LHCN-M2 (cell line): ENCODE results near the gene SPG11. TPM values are rescaled to one million over a fixed set of nuclear protein-coding genes. Genes with fewer than 3 reads are reported as not detected.
A peak's percentile ranks its signal among the peaks of the same experiment; 100 is the strongest.
"Not testable (repeated sequence)": the region's sequence is repeated elsewhere in the genome, so short reads cannot be mapped to it uniquely, and the experiment has no call there.

Experiments
- DNase-seq: peaks from one replicate; pipeline ENCODE4 v3.0.0-alpha.2; 2012; ENCODE audit warnings: low read depth
- polyA plus RNA-seq: library from polyadenylated mRNA; unstranded; fragments of >200 nt; gene quantifications from one replicate; pipeline ENCODE4 v1.2.1, GENCODE V29; 2012; ENCODE audit warnings: missing spikeins
- total RNA-seq: library from RNA; depleted of rRNA; stranded (reverse); fragments of >200 nt; gene quantifications from 2 replicates; pipeline ENCODE4 v1.2.3, GENCODE V29; 2014; rRNA removed

Gene SPG11
- total RNA-seq, result 40.2 and 46.4 TPM in 2 replicates
- 16.5 TPM for polyA plus RNA-seq

GRCh38 chr15:44663410-44664308, at the start of gene SPG11:
Gene SPG11, minus strand, starts transcription at chr15:44663662. Its CDS starts 15 bp downstream, at chr15:44663647.
- DNase-seq, result peak; percentile 97

DNA sequence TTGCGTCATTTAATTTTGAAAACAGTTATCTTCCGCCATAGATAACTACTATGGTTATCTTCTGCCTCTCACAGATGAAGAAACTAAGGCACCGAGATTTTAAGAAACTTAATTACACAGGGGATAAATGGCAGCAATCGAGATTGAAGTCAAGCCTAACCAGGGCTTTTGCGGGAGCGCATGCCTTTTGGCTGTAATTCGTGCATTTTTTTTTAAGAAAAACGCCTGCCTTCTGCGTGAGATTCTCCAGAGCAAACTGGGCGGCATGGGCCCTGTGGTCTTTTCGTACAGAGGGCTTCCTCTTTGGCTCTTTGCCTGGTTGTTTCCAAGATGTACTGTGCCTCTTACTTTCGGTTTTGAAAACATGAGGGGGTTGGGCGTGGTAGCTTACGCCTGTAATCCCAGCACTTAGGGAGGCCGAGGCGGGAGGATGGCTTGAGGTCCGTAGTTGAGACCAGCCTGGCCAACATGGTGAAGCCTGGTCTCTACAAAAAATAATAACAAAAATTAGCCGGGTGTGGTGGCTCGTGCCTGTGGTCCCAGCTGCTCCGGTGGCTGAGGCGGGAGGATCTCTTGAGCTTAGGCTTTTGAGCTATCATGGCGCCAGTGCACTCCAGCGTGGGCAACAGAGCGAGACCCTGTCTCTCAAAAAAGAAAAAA, 49.0 kb upstream of the SPG11 start:
- peak; percentile 80 for DNase-seq

DNA sequence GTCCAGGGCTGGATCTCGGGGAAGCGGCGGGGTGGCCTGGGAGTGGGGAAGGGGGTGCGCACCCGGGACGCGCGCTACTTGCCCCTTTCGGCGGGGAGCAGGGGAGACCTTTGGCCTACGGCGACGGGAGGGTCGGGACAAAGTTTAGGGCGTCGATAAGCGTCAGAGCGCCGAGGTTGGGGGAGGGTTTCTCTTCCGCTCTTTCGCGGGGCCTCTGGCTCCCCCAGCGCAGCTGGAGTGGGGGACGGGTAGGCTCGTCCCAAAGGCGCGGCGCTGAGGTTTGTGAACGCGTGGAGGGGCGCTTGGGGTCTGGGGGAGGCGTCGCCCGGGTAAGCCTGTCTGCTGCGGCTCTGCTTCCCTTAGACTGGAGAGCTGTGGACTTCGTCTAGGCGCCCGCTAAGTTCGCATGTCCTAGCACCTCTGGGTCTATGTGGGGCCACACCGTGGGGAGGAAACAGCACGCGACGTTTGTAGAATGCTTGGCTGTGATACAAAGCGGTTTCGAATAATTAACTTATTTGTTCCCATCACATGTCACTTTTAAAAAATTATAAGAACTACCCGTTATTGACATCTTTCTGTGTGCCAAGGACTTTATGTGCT, 48.4 kb upstream of the SPG11 start:
- peak; percentile 42 for DNase-seq

DNA sequence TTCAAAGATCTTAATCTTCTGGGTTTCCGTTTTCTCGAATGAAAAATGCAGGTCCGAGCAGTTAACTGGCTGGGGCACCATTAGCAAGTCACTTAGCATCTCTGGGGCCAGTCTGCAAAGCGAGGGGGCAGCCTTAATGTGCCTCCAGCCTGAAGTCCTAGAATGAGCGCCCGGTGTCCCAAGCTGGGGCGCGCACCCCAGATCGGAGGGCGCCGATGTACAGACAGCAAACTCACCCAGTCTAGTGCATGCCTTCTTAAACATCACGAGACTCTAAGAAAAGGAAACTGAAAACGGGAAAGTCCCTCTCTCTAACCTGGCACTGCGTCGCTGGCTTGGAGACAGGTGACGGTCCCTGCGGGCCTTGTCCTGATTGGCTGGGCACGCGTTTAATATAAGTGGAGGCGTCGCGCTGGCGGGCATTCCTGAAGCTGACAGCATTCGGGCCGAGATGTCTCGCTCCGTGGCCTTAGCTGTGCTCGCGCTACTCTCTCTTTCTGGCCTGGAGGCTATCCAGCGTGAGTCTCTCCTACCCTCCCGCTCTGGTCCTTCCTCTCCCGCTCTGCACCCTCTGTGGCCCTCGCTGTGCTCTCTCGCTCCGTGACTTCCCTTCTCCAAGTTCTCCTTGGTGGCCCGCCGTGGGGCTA, 47.8 kb upstream of the SPG11 start, which contains the start of the genes B2M and PATL2:
B2M (plus strand) TSS at position 422 of the 647 bp plus-strand sequence; CDS start at position 452, 30 bp downstream.
PATL2 (minus strand) TSS at position 228 of the 647 bp plus-strand sequence. CDS start 34,833 bp downstream, outside the sequence.
- peak; percentile 96 for DNase-seq

DNA sequence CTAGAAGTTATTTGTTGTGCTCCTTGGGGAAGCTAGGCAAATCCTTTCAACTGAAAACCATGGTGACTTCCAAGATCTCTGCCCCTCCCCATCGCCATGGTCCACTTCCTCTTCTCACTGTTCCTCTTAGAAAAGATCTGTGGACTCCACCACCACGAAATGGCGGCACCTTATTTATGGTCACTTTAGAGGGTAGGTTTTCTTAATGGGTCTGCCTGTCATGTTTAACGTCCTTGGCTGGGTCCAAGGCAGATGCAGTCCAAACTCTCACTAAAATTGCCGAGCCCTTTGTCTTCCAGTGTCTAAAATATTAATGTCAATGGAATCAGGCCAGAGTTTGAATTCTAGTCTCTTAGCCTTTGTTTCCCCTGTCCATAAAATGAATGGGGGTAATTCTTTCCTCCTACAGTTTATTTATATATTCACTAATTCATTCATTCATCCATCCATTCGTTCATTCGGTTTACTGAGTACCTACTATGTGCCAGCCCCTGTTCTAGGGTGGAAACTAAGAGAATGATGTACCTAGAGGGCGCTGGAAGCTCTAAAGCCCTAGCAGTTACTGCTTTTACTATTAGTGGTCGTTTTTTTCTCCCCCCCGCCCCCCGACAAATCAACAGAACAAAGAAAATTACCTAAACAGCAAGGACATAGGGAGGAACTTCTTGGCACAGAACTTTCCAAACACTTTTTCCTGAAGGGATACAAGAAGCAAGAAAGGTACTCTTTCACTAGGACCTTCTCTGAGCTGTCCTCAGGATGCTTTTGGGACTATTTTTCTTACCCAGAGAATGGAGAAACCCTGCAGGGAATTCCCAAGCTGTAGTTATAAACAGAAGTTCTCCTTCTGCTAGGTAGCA, 47.0 kb upstream of the SPG11 start:
- DNase-seq, result peak; percentile 58

- DNase-seq, result no peak
These were observed 43.6 kb upstream of the SPG11 start for GRCh38 chr15:44706946-44707636.

GRCh38 chr15:44706401-44706800, 42.9 kb upstream of the SPG11 start:
- no peak for DNase-seq

GRCh38 chr15:44705986-44706385, 42.5 kb upstream of the SPG11 start:
- DNase-seq, result no peak

DNA sequence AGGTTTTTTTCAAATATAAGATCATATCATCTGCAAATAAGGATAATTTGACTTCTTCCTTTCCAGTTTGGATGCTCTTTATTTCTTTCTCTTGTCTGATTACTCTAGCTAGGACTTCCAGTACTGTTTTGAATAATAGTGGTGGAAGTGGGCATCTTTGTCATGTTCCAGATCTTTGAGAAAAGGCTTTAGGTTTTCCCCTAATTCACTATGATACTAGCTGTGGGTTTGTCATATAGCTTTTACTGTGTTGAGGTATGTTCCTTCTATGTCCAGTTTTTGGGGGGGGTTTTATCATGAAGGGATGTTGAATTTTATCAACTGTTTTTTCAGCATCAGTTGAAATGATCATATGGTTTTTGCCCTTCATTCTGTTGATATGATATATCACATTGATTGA, 37.2 kb upstream of the SPG11 start:
- not testable (repeated sequence) for DNase-seq

- DNase-seq, result no peak
These were observed 35.2 kb upstream of the SPG11 start for GRCh38 chr15:44698641-44699040.

DNA sequence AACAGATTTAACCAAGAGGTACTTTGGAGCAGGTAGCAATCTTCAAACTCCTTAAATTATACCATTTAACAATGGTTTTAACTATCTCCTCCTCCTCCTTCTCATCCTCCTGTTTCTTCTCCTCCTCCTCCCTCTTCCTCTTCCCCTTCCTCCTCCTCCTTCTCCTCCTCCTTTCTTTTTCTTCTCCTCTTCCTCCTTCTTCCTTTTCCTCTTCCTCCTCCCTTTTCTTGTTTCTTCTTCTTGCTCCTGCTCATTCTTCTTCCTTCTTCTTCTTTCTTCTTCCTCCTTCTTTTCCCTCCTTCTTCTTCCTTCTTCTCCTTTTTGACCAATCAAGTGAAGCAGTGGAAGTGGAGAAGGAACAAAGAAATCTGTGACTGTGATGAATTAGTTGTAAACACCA, 33.6 kb upstream of the SPG11 start:
- DNase-seq, result no peak

GRCh38 chr15:44695294-44695693, 31.8 kb upstream of the SPG11 start:
- no peak for DNase-seq

- no peak for DNase-seq
These were observed 31.0 kb upstream of the SPG11 start for GRCh38 chr15:44694416-44694815.

GRCh38 chr15:44692659-44693058, 29.2 kb upstream of the SPG11 start:
- no peak for DNase-seq

DNA sequence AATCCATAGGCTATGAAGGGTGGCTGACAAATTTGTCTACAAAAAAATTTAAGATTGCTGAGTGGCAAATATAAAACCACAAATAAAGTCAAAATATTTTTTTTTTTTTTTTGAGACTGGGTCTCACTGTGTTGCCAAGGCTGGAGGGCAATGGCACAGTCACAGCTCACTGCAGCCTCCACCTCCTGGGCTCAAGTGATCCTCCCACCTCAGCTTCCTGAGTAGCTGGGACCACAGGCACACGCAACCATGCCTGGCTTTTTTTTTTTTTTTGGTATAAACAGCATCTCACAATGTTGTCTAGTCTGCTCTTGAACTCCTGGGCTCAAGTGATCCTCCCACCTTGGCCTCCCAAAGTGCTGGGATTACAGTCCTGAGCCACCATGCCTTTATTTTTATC, 26.8 kb upstream of the SPG11 start:
- not testable (repeated sequence) for DNase-seq

- DNase-seq, result not testable (repeated sequence)
These were observed 25.9 kb upstream of the SPG11 start for GRCh38 chr15:44689318-44689717.

DNA sequence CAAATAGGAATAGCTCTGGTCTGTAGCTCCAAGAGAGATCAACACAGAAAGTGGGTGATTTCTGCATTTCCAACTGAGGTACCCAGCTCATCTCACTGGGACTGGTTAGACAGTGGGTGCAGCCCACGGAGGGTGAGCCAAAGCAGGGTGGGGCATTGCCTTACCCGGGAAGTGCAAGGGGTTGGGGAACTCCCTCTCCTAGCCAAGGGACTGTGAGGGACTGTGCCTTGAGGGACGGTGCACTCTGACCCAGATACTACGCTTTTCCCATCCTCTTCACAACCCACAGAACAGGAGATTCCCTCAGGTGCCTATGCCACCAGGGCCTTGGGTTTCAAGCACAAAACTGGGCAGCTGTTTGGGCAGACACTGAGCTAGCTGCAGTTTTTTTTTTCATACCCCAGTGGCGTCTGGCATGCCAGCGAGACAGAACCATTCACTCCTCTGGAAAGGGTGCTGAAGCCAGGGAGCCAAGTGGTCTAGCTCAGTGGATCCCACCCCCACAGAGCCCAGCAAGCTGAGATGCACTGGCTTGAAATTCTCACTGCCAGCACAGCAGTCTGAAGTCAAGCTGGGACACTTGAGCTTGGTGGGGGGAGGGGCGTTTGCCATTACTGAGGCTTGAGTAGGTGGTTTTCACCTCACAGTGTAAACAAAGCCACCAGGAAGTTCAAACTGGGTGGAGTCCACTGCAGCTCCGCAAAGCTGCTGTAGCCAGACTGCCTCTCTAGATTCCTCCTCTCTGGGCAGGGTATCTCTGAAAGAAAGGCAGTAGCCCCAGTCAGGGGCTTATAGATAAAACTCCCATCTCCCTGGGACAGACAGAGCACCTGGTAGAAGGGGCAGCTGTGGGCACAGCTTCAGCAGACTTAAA, 19.6 kb upstream of the SPG11 start:
- DNase-seq, result peak; percentile 10

GRCh38 chr15:44682211-44682610, 18.7 kb upstream of the SPG11 start:
- DNase-seq, result no peak

DNA sequence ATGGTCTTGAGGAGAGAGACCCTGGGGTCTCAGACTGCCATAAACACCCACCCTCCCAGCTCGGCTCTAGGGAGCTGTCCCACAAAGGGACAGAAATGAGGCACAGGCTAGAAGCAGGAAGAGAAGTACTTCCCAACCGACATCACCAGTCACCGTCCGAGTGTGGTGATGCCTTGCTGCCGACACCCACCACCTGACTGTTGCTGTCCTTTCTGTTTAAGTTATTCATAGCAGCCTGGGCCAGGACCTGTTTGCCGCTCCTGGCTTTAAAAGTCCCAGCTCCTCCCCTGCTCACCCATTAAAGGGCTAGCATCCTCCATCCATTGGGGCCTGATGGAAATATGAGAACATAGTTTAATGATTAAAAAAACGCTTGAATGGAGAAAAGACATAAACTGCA, 13.2 kb upstream of the SPG11 start:
- DNase-seq, result no peak
